Endothelial cell of umbilical vein (primary cell): ENCODE results near the gene KIAA1549. TPM values are rescaled to one million over a fixed set of nuclear protein-coding genes. Genes with fewer than 3 reads are reported as not detected.

Experiments
- BruUV-seq: library from RNA; stranded (reverse); fragments of 400-500 nt; replicated peaks from 2 replicates; lab custom pipeline; 2021; lab: Mats Ljungman, UMichigan
- CTCF ChIA-PET: fragments of 300-600, 350-600 bp; sonication (Branson Sonifier 250); formaldehyde crosslinking; loops from one replicate; lab custom pipeline; 2021; ENCODE audit warnings: antibody characterized with exemption, inconsistent platforms; lab: Charles Lee
- POLR2A ChIA-PET: fragments of 300-600, 350-600 bp; sonication (Branson Sonifier 250); formaldehyde crosslinking; loops from one replicate; lab custom pipeline; 2021; ENCODE audit warnings: antibody characterized with exemption, inconsistent platforms; lab: Charles Lee
- DNase-seq: peaks from one replicate; pipeline ENCODE4 v3.0.0-alpha.2; 2011; ENCODE audit warnings: low read depth, low spot score
- FAIRE-seq: peaks from 2 replicates; lab custom pipeline; 2011; peaks lifted over from hg19 to GRCh38; lab: Jason Lieb, UNC
- H2AFZ ChIP-seq: 2 replicates; pipeline ENCODE4 v1.6.0; 2012; ENCODE audit warnings: low read depth, low read length, control low read depth, inconsistent platforms
- H3K27ac ChIP-seq: 2 replicates; pipeline ENCODE4 v1.5.1; 2011; ENCODE audit warnings: low read depth, mild to moderate bottlenecking, control low read depth, low read length, moderate library complexity; ENCODE audit not compliant: insufficient read depth
- H3K27me3 ChIP-seq, 2 experiments: 2 replicates each; pipeline versions ENCODE4 v1.6.0 to v1.6.1; 2011; ENCODE audit warnings: low read length in 2 of 2, mixed read lengths in 1 of 2; ENCODE audit not compliant: control insufficient read depth in 2 of 2, insufficient read depth in 2 of 2
- H3K36me3 ChIP-seq, 2 experiments: 2 replicates in 1 of 2; 3 replicates in 1 of 2; pipeline ENCODE4 v1.5.1; 2011; ENCODE audit warnings: low read length in 2 of 2, mild to moderate bottlenecking in 1 of 2, moderate library complexity in 1 of 2; ENCODE audit not compliant: control insufficient read depth in 2 of 2, insufficient read depth in 2 of 2; ENCODE audit errors: extremely low read depth in 1 of 2
- H3K4me1 ChIP-seq: 3 replicates; pipeline ENCODE4 v1.5.1; 2011; ENCODE audit warnings: mild to moderate bottlenecking, low read length; ENCODE audit not compliant: control insufficient read depth, insufficient read depth; ENCODE audit errors: extremely low read depth
- H3K4me2 ChIP-seq: 2 replicates; pipeline ENCODE4 v1.6.1; 2011; ENCODE audit warnings: low read length, control low read depth, mixed read lengths; ENCODE audit not compliant: insufficient read depth
- H3K4me3 ChIP-seq, 3 experiments: fragments of 200-600 bp in 1 of 3; sonication (generic), shearing (Covaris generic) in 1 of 3; replicated peaks in 1 of 3; 2 replicates each; pipeline ENCODE4 v1.5.1; 2011 to 2016; ENCODE audit warnings: control low read depth in 3 of 3, low read length in 3 of 3, mild to moderate bottlenecking in 2 of 3, inconsistent platforms in 1 of 3, low read depth in 1 of 3, moderate library complexity in 1 of 3; ENCODE audit not compliant: insufficient read depth in 1 of 3
- H3K79me2 ChIP-seq: 2 replicates; pipeline ENCODE4 v1.6.0; 2012; ENCODE audit warnings: low read length, inconsistent platforms; ENCODE audit not compliant: control insufficient read depth, insufficient read depth
- H3K9ac ChIP-seq: replicated peaks from 2 replicates; pipeline ENCODE3; 2011; ENCODE audit warnings: low read length, control low read depth; ENCODE audit not compliant: insufficient read depth; ENCODE audit errors: extremely low read depth
- H3K9me1 ChIP-seq: replicated peaks from 3 replicates; pipeline ENCODE4 v1.6.0; 2011; ENCODE audit warnings: mild to moderate bottlenecking, low read length; ENCODE audit not compliant: control insufficient read depth, insufficient read depth; ENCODE audit errors: extremely low read depth
- H3K9me3 ChIP-seq: replicated peaks from 2 replicates; pipeline ENCODE4 v1.5.1; 2012; ENCODE audit warnings: low read length, inconsistent platforms; ENCODE audit not compliant: control insufficient read depth, insufficient read depth
- H4K20me1 ChIP-seq: replicated peaks from 2 replicates; pipeline ENCODE3; 2011; ENCODE audit warnings: mild to moderate bottlenecking, low read length; ENCODE audit not compliant: control insufficient read depth, insufficient read depth; ENCODE audit errors: extremely low read depth
- EZH2 ChIP-seq: IDR thresholded peaks from 2 replicates; pipeline ENCODE4 v1.6.1; 2012; ENCODE audit warnings: borderline replicate concordance, low read depth, mild to moderate bottlenecking, moderate library complexity, low read length, inconsistent platforms; ENCODE audit not compliant: severe bottlenecking
- FOS ChIP-seq: IDR thresholded peaks from 2 replicates; pipeline ENCODE4 v1.6.1; 2011; ENCODE audit warnings: mild to moderate bottlenecking, low read length, moderate library complexity, borderline replicate concordance; ENCODE audit not compliant: insufficient read depth
- GATA2 ChIP-seq: IDR thresholded peaks from 2 replicates; pipeline ENCODE4 v1.7.0; 2011; ENCODE audit warnings: low read depth, mild to moderate bottlenecking, moderate library complexity, mixed read lengths, low read length; ENCODE audit not compliant: insufficient read length, insufficient read depth
- JUN ChIP-seq: IDR thresholded peaks from 2 replicates; pipeline ENCODE4 v1.6.1; 2011; ENCODE audit warnings: borderline replicate concordance, low read depth; ENCODE audit not compliant: insufficient read length, insufficient read depth
- MAX ChIP-seq: IDR thresholded peaks from 2 replicates; pipeline ENCODE4 v1.6.1; 2011; ENCODE audit not compliant: insufficient read depth, insufficient read length
- MYC ChIP-seq: IDR thresholded peaks from one replicate; pipeline ENCODE4 v1.6.1; 2011; ENCODE audit warnings: mild to moderate bottlenecking, low read depth, low read length
- POLR2A ChIP-seq: IDR thresholded peaks from 2 replicates; pipeline ENCODE4 v1.6.1; 2012; ENCODE audit warnings: low read depth, mild to moderate bottlenecking, control low read depth, low read length
- POLR2AphosphoS5 ChIP-seq: IDR thresholded peaks from 2 replicates; pipeline ENCODE4 v1.6.1; 2012; ENCODE audit warnings: low read depth, mild to moderate bottlenecking, control low read depth, low read length, moderate library complexity; ENCODE audit not compliant: insufficient read depth
- dilution Hi-C: fragments of 300-500 bp; cut with MboI; formaldehyde crosslinking; loops from one replicate; pipeline ENCODE4 v1.15.0; 2019; ENCODE audit warnings: low sequenced_read_pairs; ENCODE audit not compliant: extremely low pct_ligation_motif_present
- intact Hi-C: fragments of 100-400 bp; cut with micrococcal nuclease; formaldehyde crosslinking; loops from one replicate; pipeline ENCODE4 v1.10.0; 2022
- polyA plus RNA-seq, 4 experiments: library from polyadenylated mRNA; depleted of rRNA in 3 of 4; stranded (reverse) in 3 of 4; unstranded in 1 of 4; fragments of >200 nt; gene quantifications; 2 replicates each; pipeline versions ENCODE4 v1.2.1 to v1.2.3, GENCODE V29; 2011 to 2012; ENCODE audit warnings: missing spikeins in 1 of 4
- total RNA-seq: library from RNA; stranded (reverse); gene quantifications from 2 replicates; pipeline ENCODE4 v1.2.3, GENCODE V29; 2021
- TF ChIP-seq, protein P1 (sequence below), 2 donors: IDR thresholded peaks; 1 replicate in 1 of 2; 2 replicates in 1 of 2; pipeline ENCODE4 v1.5.1; 2011; ENCODE audit warnings: low read length in 2 of 2, mild to moderate bottlenecking in 2 of 2, moderate library complexity in 2 of 2, control low read depth in 1 of 2, inconsistent platforms in 1 of 2, low read depth in 1 of 2; ENCODE audit not compliant: insufficient read depth in 1 of 2; ENCODE audit errors: extremely low read depth in 1 of 2

KIAA1549 gene
- total and polyA plus RNA-seq, 2 donors (not counting 3 experiments of a cell fraction or from before 2014, with no cell fraction given), result 4.6 to 10.9 TPM

- no peaks in the 10 kb centered on the region for H3K9me3 ChIP-seq
- H3K4me2 ChIP-seq, result no peak overlapping the region
- H3K9me1 ChIP-seq, result no peaks in the 10 kb centered on the region
- H3K27ac ChIP-seq, result no peak overlapping the region
- no peaks in the 10 kb centered on the region for H3K27me3 ChIP-seq
- TF ChIP-seq POLR2A (no peak), EZH2 (no peak), JUN (no peak), POLR2AphosphoS5 (no peak), GATA2 (no peak), FOS (no peak), MYC (no peak), MAX (no peak)
- TF ChIP-seq, protein P1, sequence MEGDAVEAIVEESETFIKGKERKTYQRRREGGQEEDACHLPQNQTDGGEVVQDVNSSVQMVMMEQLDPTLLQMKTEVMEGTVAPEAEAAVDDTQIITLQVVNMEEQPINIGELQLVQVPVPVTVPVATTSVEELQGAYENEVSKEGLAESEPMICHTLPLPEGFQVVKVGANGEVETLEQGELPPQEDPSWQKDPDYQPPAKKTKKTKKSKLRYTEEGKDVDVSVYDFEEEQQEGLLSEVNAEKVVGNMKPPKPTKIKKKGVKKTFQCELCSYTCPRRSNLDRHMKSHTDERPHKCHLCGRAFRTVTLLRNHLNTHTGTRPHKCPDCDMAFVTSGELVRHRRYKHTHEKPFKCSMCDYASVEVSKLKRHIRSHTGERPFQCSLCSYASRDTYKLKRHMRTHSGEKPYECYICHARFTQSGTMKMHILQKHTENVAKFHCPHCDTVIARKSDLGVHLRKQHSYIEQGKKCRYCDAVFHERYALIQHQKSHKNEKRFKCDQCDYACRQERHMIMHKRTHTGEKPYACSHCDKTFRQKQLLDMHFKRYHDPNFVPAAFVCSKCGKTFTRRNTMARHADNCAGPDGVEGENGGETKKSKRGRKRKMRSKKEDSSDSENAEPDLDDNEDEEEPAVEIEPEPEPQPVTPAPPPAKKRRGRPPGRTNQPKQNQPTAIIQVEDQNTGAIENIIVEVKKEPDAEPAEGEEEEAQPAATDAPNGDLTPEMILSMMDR (IDR thresholded peaks at IDR 0.05; ENCODE audit: extremely low read depth in 1 of 2, insufficient read depth in 1 of 2, low read depth in 1 of 2, low read length in 2 of 2), result no peak
- DNase-seq, result no peak
- FAIRE-seq, result peak; percentile 8
- CTCF ChIA-PET, result no interaction called here
- H3K36me3 ChIP-seq, result no peaks in the 10 kb centered on the region
- no peak overlapping the region for H3K4me3 ChIP-seq
- intact Hi-C loops, result no loop called here
- H3K4me1 ChIP-seq, result no peaks in the 10 kb centered on the region
- POLR2A ChIA-PET, result no interaction called here
- H2AFZ ChIP-seq, result no peak overlapping the region
- H4K20me1 ChIP-seq, result no peaks in the 10 kb centered on the region
- dilution Hi-C loops, result no loop called here
- no peaks in the 10 kb centered on the region for H3K79me2 ChIP-seq
- no TSS peak for BruUV-seq
- H3K9ac ChIP-seq, result no peak overlapping the region
Observed at GRCh38 chr7:138845711-138846110, 135.5 kb downstream of the KIAA1549 start.
